NCI-H187 (cell line): ENCODE results near the gene SCIN.
"Not testable (repeated sequence)": the region's sequence is repeated elsewhere in the genome, so short reads cannot be mapped to it uniquely, and the experiment has no call there.

ENCODE experiments used
- DNase-seq, 2 experiments: peaks; one replicate each; lab custom pipeline; 2025; lab: John Stamatoyannopoulos, UW

Gene SCIN

GRCh38 chr7:12570534-12571461 lies at the start of gene SCIN:
TSS of gene SCIN (plus strand) at chr7:12570720. CDS start at chr7:12570787, 67 bp downstream.
- DNase-seq: peak; percentile 43 to 57

GRCh38 chr7:12524794-12525386 lies 45.6 kb upstream of the SCIN start:
- no peak for DNase-seq

GRCh38 chr7:12526693-12527092 lies 43.8 kb upstream of the SCIN start:
- not testable (repeated sequence) for DNase-seq

GRCh38 chr7:12527670-12528069 lies 42.9 kb upstream of the SCIN start:
- DNase-seq: not testable (repeated sequence)

- DNase-seq: no peak
Observed at GRCh38 chr7:12529971-12530710, 40.4 kb upstream of the SCIN start.

GRCh38 chr7:12531784-12532183 lies 38.7 kb upstream of the SCIN start:
- DNase-seq: no peak

GRCh38 chr7:12534046-12534445 lies 36.5 kb upstream of the SCIN start:
- DNase-seq: no peak

- DNase-seq: no peak
Observed at GRCh38 chr7:12539681-12540080, 30.8 kb upstream of the SCIN start.

- no peak for DNase-seq
Observed at GRCh38 chr7:12540850-12541249, 29.7 kb upstream of the SCIN start.

GRCh38 chr7:12543586-12543985 lies 26.9 kb upstream of the SCIN start:
- DNase-seq: no peak

- no peak for DNase-seq
Observed at GRCh38 chr7:12549106-12549505, 21.4 kb upstream of the SCIN start.

GRCh38 chr7:12550956-12551355 lies 19.6 kb upstream of the SCIN start:
- DNase-seq: no peak

- no peak for DNase-seq
Observed at GRCh38 chr7:12552876-12553275, 17.6 kb upstream of the SCIN start.

GRCh38 chr7:12553416-12553815 lies 17.1 kb upstream of the SCIN start:
- no peak for DNase-seq

GRCh38 chr7:12554351-12554750 lies 16.2 kb upstream of the SCIN start:
- DNase-seq: no peak

GRCh38 chr7:12554872-12555271 lies 15.6 kb upstream of the SCIN start:
- no peak for DNase-seq

- not testable (repeated sequence) for DNase-seq
Observed at GRCh38 chr7:12555695-12556094, 14.8 kb upstream of the SCIN start.

- not testable (repeated sequence) for DNase-seq
Observed at GRCh38 chr7:12556139-12556792, 14.3 kb upstream of the SCIN start.

GRCh38 chr7:12557282-12557681 lies 13.2 kb upstream of the SCIN start:
- no peak for DNase-seq

- DNase-seq: no peak
Observed at GRCh38 chr7:12564996-12565764, 5.3 kb upstream of the SCIN start.

- DNase-seq: no peak
Observed at GRCh38 chr7:12565873-12566272, 4.6 kb upstream of the SCIN start.
